NCI-H460 (cell line): ENCODE data around the gene COPA. TPM values are rescaled to one million over a fixed set of nuclear protein-coding genes. Genes with fewer than 3 reads are reported as not detected.
"Not testable (repeated sequence)": the region's sequence is repeated elsewhere in the genome, so short reads cannot be mapped to it uniquely, and the experiment has no call there.

ENCODE experiments used
- DNase-seq: peaks from one replicate; pipeline ENCODE4 v3.0.0-alpha.2; 2016; ENCODE audit warnings: low read depth; ENCODE audit errors: extremely low read depth
- total RNA-seq: library from RNA; depleted of rRNA; stranded (reverse); fragments of >200 nt; shearing (Covaris generic); gene quantifications from 2 replicates; pipeline ENCODE4 v1.2.3, GENCODE V29; 2014

The COPA gene
- total RNA-seq, 1 experiment from 2014 or later = 184 TPM

DNA sequence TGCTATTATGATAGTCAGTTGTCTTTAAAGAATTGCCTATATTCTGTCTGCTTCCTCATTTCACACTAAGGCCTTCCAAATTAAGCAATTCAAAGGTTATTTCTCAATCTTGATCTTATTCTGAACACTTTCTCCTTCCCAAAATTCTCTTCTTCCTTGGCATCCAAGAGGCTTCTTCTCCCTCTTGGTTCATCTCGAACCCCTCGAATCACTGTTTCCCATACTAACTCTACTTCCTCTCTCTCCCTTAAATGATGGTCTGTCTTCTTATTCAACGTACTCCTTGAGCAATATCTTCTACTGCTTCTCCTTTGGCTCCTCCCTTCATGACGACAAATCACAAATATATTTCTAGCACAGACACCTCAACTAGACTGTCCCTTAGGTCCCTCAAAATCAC is 4.5 kb downstream of the COPA start:
- no peak for DNase-seq

DNA sequence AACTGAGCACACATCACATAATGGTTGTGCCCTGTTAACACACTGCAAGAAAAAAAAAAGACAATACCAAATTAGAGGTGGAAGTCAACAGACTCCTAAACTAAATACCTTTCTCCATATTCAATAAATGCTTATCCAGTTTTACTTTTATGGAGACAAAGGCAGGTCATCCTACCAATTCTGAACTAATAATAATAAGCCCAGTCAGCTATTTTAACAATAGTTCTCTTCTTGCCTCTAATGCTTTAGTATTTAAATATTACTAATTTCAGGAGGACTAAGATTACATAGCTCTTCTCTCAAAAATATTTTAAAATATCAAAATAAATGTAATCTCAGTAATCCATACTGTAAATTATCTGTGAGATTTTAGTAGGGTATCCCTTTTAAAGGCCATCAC is 10.5 kb downstream of the COPA start:
- no peak for DNase-seq

DNA sequence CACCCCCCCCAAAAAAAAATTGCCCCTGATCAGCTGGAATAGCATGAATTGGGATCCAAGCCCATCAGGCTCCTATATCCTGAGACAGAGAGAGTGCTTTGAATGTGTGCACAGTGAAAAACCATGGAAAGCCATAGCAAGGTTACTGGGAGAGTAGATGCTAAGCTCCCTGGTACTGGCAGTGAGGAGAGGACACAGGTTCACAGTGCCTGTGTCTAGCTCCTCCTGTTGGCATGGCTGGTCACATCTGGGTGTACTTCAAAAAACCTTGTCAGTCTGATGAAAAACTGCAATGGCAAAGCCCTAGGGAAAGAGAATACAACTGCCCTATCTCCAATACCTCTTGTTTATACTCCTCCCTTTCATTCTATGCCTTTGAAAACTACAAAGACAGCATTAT is 12.9 kb downstream of the COPA start:
- no peak for DNase-seq

DNA sequence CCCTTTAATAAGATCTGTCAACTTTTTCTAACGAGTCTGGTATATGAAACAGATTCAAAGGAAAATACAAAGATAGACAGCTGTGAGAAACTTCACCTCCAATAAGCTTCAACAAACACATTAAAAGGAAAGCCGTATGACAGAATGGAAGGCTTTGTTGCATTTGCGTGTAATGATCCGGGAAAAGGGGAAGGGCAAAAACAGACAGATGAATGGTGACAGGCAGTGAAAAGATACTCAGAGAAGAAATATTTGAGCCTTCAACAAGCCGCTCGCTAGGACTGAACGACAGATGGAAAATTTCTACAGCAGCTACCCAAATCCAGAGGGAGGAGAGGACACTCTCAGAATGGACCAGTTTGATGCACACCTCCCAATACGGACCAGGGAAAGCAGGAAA is 14.9 kb downstream of the COPA start:
- DNase-seq = no peak

DNA sequence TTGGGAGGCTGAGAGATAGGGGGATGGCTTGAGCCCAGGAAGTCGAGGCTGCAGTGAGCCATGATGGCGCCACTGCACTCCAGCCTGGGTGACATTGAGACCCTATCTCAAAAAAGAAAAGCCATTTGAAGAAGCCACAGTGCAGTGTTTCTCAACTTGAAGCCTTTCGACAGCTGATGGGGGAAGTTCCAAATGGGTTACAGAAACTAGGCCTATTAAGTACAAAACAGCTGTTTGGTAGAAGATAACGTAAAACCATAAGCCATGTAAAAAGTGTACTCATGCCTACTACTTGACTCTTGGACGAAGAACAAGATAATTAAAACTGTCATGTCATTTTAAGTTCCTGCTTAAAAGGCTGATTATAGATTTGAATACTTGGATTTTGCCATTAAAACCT is 16.6 kb downstream of the COPA start:
- no peak for DNase-seq

- DNase-seq = no peak
Measured at GRCh38 chr1:160325252-160325651, 17.8 kb downstream of the COPA start.

GRCh38 chr1:160322831-160323230 is 20.2 kb downstream of the COPA start:
- no peak for DNase-seq

GRCh38 chr1:160315359-160315758 is 27.7 kb downstream of the COPA start:
- DNase-seq = no peak

GRCh38 chr1:160309571-160309970 is 33.5 kb downstream of the COPA start:
- no peak for DNase-seq

DNA sequence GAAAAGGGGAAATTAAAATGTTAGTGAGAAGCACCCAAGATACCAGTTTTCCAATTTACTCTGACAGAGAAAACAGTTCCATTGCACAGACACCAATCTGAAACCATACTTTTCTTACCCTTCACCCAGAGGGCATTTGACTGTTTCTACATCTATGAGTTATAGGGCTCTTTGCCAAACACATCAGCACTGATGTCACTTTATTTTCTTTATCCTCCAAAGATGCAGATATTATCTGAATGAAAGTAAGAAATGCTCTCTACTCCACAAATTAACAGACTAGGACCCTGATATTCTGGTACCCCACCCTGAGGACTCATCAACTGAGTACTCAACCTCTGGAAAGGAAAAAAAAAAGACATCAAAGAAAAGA is 33.9 kb downstream of the COPA start:
- no peak for DNase-seq

GRCh38 chr1:160308451-160309184 is 34.4 kb downstream of the COPA start:
- DNase-seq = no peak

DNA sequence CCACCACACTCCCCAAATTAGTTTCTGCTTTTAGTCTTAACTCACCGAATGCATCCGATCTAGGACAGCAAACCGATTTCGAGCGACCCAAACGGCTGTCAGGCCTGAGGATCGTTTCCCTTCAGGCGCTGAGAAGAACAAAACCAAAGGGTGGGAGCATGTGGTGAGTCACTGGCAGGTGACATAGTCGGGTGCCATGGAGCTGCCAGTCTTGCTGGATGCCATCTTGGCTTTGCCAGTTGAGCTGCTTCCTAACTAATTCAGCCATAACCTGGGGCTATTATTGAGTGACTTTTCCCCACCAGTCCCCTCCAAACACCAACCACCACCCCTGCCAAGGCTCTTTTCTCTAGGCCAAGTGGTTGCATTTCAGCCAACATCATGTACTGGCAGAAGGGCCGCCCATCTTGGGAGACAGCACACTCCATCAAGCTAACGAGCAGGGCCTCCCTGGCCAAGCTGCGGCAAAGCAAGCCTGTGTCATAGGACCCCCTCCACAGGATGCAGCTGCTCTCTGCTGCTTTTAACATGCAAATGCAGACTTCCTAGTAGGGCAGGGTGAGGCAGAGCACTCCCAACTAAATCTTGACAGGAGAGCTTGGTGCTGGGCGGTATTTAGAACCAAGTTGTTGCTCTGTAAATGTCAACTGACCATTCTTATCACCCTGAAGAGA is 35.8 kb downstream of the COPA start:
- DNase-seq = no peak

GRCh38 chr1:160300173-160300572 is 42.9 kb downstream of the COPA start:
- DNase-seq = no peak

DNA sequence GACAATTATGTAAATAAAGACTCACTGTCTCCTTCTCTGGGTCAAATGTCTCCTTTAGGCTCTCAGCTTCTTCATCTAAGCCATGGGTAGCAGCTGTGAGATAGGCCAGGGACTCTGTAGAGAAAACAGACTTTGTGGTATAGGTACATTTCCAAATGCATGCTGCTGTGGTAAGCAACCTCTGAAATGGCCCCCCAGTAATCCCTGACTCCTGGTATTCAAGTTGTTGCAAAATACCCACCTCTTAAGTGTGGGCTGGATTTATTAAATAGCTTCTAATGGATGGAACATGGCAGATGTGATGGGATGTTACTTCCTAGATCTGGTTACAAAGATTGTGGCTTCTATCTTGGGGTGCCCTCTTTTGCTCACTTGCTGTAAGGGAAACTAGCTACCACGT is 47.0 kb downstream of the COPA start:
- no peak for DNase-seq

GRCh38 chr1:160293020-160293968 is 49.8 kb downstream of the COPA start:
- no peak for DNase-seq

DNA sequence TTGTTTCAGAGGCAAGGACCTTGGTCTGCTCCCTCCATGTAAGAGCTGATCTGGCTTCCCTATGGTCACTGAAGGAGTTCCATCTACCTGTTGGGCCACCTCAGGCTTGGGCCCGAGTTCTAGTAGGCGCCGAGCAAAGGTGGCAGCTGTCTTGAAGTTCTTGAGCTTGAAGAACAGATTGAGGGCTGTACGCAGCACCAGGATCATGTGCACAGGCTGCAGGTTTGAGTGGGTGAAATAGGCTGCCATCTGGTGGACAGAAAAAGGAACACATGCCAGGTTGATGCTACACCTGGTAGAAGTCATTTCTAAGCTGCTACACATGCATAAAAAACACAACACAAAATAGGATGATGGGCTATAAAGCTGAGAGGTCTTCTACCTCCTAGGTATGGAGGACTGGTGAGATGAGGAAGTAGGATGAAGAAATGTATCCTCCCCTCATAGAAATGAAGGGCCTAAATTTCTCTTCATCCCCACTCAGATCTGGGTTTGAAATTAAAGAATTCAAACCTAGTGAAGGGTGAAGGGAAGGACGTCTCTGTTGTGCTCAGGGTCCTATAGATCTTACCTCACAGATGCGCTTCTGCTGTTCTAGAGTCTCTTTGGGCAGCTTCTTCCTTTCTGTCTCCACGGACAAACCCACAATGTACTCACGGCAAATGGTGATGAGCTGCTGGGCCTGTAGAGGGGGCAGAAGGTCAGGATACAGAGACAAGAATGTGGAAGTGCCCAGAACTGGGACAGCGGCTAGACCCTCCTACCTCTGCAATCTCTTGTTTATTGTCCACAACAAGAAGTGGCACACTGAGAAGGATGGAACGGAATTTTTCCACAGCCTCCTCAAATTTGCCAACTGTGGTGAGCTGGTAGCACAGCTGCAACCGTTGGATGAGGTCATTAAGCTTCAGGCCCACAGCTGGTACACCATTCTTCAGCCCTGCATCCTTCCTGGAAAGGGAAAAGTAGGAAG is 51.5 kb downstream of the COPA start:
- peak; percentile 60 for DNase-seq

- DNase-seq = not testable (repeated sequence)
Measured at GRCh38 chr1:160287769-160288168, 55.3 kb downstream of the COPA start.

DNA sequence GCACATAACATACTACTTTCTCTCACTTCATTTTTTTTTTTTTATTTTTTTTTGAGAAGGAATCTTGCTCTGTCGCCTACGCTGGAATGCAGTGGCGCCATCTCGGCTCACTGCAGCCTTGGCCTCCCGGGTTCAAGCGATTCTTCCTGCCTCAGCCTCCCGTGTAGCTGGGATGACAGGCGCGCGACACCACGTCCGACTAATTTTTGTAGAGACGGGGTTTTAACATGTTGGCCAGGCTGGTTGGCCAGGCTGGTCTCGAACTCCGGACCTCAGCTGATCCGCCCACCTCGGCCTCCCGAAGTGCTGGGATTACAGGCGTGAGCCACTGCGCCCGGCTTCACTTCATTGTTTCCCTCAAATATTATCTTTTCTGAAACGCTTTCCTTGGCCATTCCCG is 57.5 kb downstream of the COPA start:
- no peak for DNase-seq

GRCh38 chr1:160284782-160285344 is 58.2 kb downstream of the COPA start, which contains the start of gene PEX19:
PEX19 (minus strand) TSS chr1:160285133; CDS start chr1:160285124, 9 bp downstream.
- DNase-seq = peak; percentile 91
